Activated CD4-positive, alpha-beta T cell treated with anti-CD3 and anti-CD28 coated beads, Interleukin-2, Interleukin-4, amounts not matched to agents 100 ng/mL and 50 ng/mL, durations not matched to agents 16 hours and 8 hours (primary cell): ENCODE measurements around the gene ZNF658.
A peak's percentile ranks its signal among the peaks of the same experiment; 100 is the strongest.
"Not testable (repeated sequence)": the region's sequence is repeated elsewhere in the genome, so short reads cannot be mapped to it uniquely, and the experiment has no call there.

Experiments
- DNase-seq: peaks from one replicate; pipeline ENCODE4 v3.0.0-alpha.2; 2020; ENCODE audit warnings: low spot score

ZNF658 gene

GRCh38 chr9:66900490-66901131 lies at the start of gene ZNF658:
Gene ZNF658, plus strand, starts transcription at chr9:66900725. Its CDS starts 2,837 bp downstream, at chr9:66903562.
- peak; percentile 71 for DNase-seq

GRCh38 chr9:66861732-66862131 lies 38.8 kb upstream of the ZNF658 start:
- DNase-seq: not testable (repeated sequence)

GRCh38 chr9:66868660-66869059 lies 31.9 kb upstream of the ZNF658 start:
- not testable (repeated sequence) for DNase-seq

GRCh38 chr9:66880605-66881004 lies 19.9 kb upstream of the ZNF658 start:
- not testable (repeated sequence) for DNase-seq

- not testable (repeated sequence) for DNase-seq
Measured at GRCh38 chr9:66881847-66882246, 18.7 kb upstream of the ZNF658 start.

GRCh38 chr9:66890334-66890733 lies 10.2 kb upstream of the ZNF658 start:
- DNase-seq: not testable (repeated sequence)

GRCh38 chr9:66901141-66901540 lies 616 bp downstream of the ZNF658 start:
- DNase-seq: not testable (repeated sequence)

GRCh38 chr9:66909560-66909959 lies 9.0 kb downstream of the ZNF658 start:
- DNase-seq: not testable (repeated sequence)

- not testable (repeated sequence) for DNase-seq
Measured at GRCh38 chr9:66920072-66920471, 19.5 kb downstream of the ZNF658 start.

GRCh38 chr9:66936194-66936870 lies 35.8 kb downstream of the ZNF658 start:
- DNase-seq: not testable (repeated sequence)

GRCh38 chr9:66937662-66938061 lies 37.1 kb downstream of the ZNF658 start:
- not testable (repeated sequence) for DNase-seq

- not testable (repeated sequence) for DNase-seq
Measured at GRCh38 chr9:66938322-66938721, 37.8 kb downstream of the ZNF658 start.

- DNase-seq: not testable (repeated sequence)
Measured at GRCh38 chr9:66939878-66940830, 39.6 kb downstream of the ZNF658 start.

GRCh38 chr9:66942400-66943155 lies 42.1 kb downstream of the ZNF658 start:
- not testable (repeated sequence) for DNase-seq

- DNase-seq: not testable (repeated sequence)
Measured at GRCh38 chr9:66952576-66952975, 52.1 kb downstream of the ZNF658 start.
